Measurements from ENCODE around the gene STYX. TPM values are rescaled to one million over a fixed set of nuclear protein-coding genes. Genes with fewer than 3 reads are reported as not detected.
A peak's percentile ranks its signal among the peaks of the same experiment; 100 is the strongest.

Gene STYX
- total RNA-seq, 1 donor from 2014 or later = 13.3 TPM

- Histone ChIP-seq H3K27ac (replicated peaks) (peak overlapping the region; percentile 94), H3K27me3 (ENCODE audit: low read depth) (no peaks in the 10 kb centered on the region), H3K4me1 (peaks cover 26% of the 10 kb centered on the region), H3K4me3 (peak overlapping the region; percentile 99), H3K9me3 (replicated peaks) (no peaks in the 10 kb centered on the region), H3K36me3 (peaks cover 56% of the 10 kb centered on the region)
- DNase-seq = no peak
- intact Hi-C loops (cut with micrococcal nuclease) = no loop called here
- no peak for TF ChIP-seq CTCF (IDR thresholded peaks at IDR 0.05; ENCODE audit: borderline replicate concordance)
These were observed 411 bp upstream of the STYX start for GRCh38 chr14:52729585-52729924.

GRCh38 chr14:52730709-52731111, 744 bp downstream of the STYX start:
- Histone ChIP-seq H3K27me3 (ENCODE audit: low read depth) (no peaks in the 10 kb centered on the region), H3K27ac (replicated peaks) (peak overlapping the region; percentile 94), H3K9me3 (replicated peaks) (no peaks in the 10 kb centered on the region), H3K4me3 (peak overlapping the region; percentile 99), H3K4me1 (peaks cover 34% of the 10 kb centered on the region), H3K36me3 (peaks cover 44% of the 10 kb centered on the region)
- TF ChIP-seq CTCF (IDR thresholded peaks at IDR 0.05; ENCODE audit: borderline replicate concordance) = no peak
- no peak for DNase-seq
- intact Hi-C loops (cut with micrococcal nuclease) = no loop called here

- peaks cover 14% of the 10 kb centered on the region for H3K36me3 ChIP-seq
- H3K27ac ChIP-seq (replicated peaks) = no peak overlapping the region
- no peak overlapping the region for H3K4me3 ChIP-seq
- H3K9me3 ChIP-seq (replicated peaks) = no peaks in the 10 kb centered on the region
- H3K27me3 ChIP-seq (ENCODE audit: low read depth) = no peaks in the 10 kb centered on the region
- no peak for TF ChIP-seq CTCF (IDR thresholded peaks at IDR 0.05; ENCODE audit: borderline replicate concordance)
- H3K4me1 ChIP-seq = peaks cover 41% of the 10 kb centered on the region
- intact Hi-C loops (cut with micrococcal nuclease) = no loop called here
- DNase-seq = no peak
These were observed 3.9 kb downstream of the STYX start for GRCh38 chr14:52733824-52734223.

GRCh38 chr14:52735921-52736489, 6.0 kb downstream of the STYX start:
- TF ChIP-seq CTCF (IDR thresholded peaks at IDR 0.05; ENCODE audit: borderline replicate concordance) = no peak
- H3K4me1 ChIP-seq = peaks cover 34% of the 10 kb centered on the region
- intact Hi-C loops (cut with micrococcal nuclease) = no loop called here
- no peaks in the 10 kb centered on the region for H3K27me3 ChIP-seq (ENCODE audit: low read depth)
- H3K9me3 ChIP-seq (replicated peaks) = no peaks in the 10 kb centered on the region
- peaks cover 14% of the 10 kb centered on the region for H3K36me3 ChIP-seq
- H3K27ac ChIP-seq (replicated peaks) = no peak overlapping the region
- no peak overlapping the region for H3K4me3 ChIP-seq
- DNase-seq = no peak

GRCh38 chr14:52738409-52738808, 8.4 kb downstream of the STYX start:
- H3K27me3 ChIP-seq (ENCODE audit: low read depth) = no peaks in the 10 kb centered on the region
- peaks cover 7% of the 10 kb centered on the region for H3K36me3 ChIP-seq
- H3K27ac ChIP-seq (replicated peaks) = no peak overlapping the region

More at GRCh38 chr14:52738409-52738808, 8.4 kb downstream of the STYX start:
- DNase-seq = no peak
- Histone ChIP-seq H3K9me3 (replicated peaks) (no peaks in the 10 kb centered on the region), H3K4me3 (no peak overlapping the region), H3K4me1 (peaks cover 46% of the 10 kb centered on the region)
- intact Hi-C loops (cut with micrococcal nuclease) = no loop called here
- no peak for TF ChIP-seq CTCF (IDR thresholded peaks at IDR 0.05; ENCODE audit: borderline replicate concordance)
